ENCODE data around the gene GRPEL2.

GRPEL2 gene

DNA sequence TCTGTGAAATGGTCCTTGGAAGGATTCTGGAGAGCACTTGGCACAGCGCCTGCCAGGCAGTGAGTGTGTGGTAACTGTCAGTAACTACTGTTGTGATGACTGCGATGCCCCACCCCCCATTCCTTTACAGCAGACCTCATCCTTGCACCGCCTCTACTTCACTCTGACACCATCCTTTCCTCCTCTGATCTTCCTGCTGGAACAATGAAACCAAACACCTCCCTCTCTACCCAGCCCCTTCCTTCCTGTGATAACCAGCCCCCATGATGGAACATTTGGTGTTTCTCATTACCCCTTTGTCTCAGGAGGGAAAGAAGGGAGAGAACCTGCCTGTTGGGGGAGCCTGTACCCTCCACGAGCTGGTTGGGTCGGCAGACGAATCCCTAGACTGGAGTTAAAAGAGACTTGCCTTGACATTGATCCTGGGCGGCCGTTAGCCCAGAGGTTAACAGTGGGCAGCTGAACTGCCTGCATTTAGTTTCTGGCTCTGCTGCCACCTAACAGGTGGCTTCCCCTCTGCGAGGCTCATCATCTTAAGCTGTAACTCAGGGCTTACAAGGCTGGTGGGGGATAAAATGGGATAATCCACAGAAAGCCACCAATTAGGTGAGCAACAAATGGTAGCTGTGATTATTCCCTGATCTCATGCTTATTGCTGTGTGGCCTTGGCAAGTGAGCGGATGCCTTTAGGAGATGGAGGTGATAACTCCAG is 34.2 kb upstream of the GRPEL2 start (continued):
- TF ChIP-seq ZNF274 (IDR thresholded peaks at IDR 0.05; ENCODE audit: low read length) = no peak
- TF ChIP-seq ZNF274 (tag by site-specific recombination; IDR thresholded peaks at IDR 0.05; ENCODE audit: borderline replicate concordance) = no peak
- TF ChIP-seq ZNF37A (tag by site-specific recombination; IDR thresholded peaks at IDR 0.05) = no peak
- no peak for TF ChIP-seq ZNF2 (tag by site-specific recombination; IDR thresholded peaks at IDR 0.05)
- TF ChIP-seq, protein P1, sequence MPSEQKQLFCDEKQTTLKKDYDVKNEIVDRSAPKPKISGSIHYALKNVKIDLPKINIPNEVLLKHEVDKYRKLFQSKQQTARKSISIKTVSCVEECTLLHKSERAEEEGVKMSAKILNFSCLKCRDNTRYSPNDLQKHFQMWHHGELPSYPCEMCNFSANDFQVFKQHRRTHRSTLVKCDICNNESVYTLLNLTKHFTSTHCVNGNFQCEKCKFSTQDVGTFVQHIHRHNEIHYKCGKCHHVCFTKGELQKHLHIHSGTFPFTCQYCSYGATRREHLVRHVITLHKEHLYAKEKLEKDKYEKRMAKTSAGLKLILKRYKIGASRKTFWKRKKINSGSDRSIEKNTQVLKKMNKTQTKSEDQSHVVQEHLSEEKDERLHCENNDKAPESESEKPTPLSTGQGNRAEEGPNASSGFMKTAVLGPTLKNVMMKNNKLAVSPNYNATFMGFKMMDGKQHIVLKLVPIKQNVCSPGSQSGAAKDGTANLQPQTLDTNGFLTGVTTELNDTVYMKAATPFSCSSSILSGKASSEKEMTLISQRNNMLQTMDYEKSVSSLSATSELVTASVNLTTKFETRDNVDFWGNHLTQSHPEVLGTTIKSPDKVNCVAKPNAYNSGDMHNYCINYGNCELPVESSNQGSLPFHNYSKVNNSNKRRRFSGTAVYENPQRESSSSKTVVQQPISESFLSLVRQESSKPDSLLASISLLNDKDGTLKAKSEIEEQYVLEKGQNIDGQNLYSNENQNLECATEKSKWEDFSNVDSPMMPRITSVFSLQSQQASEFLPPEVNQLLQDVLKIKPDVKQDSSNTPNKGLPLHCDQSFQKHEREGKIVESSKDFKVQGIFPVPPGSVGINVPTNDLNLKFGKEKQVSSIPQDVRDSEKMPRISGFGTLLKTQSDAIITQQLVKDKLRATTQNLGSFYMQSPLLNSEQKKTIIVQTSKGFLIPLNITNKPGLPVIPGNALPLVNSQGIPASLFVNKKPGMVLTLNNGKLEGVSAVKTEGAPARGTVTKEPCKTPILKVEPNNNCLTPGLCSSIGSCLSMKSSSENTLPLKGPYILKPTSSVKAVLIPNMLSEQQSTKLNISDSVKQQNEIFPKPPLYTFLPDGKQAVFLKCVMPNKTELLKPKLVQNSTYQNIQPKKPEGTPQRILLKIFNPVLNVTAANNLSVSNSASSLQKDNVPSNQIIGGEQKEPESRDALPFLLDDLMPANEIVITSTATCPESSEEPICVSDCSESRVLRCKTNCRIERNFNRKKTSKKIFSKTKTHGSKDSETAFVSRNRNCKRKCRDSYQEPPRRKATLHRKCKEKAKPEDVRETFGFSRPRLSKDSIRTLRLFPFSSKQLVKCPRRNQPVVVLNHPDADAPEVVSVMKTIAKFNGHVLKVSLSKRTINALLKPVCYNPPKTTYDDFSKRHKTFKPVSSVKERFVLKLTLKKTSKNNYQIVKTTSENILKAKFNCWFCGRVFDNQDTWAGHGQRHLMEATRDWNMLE (tag by site-specific recombination; conservative IDR thresholded peaks at IDR 0.05; ENCODE audit: low read depth) = no peak
- TF ChIP-seq, protein P2, sequence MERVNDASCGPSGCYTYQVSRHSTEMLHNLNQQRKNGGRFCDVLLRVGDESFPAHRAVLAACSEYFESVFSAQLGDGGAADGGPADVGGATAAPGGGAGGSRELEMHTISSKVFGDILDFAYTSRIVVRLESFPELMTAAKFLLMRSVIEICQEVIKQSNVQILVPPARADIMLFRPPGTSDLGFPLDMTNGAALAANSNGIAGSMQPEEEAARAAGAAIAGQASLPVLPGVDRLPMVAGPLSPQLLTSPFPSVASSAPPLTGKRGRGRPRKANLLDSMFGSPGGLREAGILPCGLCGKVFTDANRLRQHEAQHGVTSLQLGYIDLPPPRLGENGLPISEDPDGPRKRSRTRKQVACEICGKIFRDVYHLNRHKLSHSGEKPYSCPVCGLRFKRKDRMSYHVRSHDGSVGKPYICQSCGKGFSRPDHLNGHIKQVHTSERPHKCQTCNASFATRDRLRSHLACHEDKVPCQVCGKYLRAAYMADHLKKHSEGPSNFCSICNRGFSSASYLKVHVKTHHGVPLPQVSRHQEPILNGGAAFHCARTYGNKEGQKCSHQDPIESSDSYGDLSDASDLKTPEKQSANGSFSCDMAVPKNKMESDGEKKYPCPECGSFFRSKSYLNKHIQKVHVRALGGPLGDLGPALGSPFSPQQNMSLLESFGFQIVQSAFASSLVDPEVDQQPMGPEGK (tag by site-specific recombination; IDR thresholded peaks at IDR 0.05) = 0 out of 2 replicates have a peak, but pooled peaks have one; percentile 37
- TF ChIP-seq, protein P3, sequence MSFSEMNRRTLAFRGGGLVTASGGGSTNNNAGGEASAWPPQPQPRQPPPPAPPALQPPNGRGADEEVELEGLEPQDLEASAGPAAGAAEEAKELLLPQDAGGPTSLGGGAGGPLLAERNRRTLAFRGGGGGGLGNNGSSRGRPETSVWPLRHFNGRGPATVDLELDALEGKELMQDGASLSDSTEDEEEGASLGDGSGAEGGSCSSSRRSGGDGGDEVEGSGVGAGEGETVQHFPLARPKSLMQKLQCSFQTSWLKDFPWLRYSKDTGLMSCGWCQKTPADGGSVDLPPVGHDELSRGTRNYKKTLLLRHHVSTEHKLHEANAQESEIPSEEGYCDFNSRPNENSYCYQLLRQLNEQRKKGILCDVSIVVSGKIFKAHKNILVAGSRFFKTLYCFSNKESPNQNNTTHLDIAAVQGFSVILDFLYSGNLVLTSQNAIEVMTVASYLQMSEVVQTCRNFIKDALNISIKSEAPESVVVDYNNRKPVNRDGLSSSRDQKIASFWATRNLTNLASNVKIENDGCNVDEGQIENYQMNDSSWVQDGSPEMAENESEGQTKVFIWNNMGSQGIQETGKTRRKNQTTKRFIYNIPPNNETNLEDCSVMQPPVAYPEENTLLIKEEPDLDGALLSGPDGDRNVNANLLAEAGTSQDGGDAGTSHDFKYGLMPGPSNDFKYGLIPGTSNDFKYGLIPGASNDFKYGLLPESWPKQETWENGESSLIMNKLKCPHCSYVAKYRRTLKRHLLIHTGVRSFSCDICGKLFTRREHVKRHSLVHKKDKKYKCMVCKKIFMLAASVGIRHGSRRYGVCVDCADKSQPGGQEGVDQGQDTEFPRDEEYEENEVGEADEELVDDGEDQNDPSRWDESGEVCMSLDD (tag by site-specific recombination; IDR thresholded peaks at IDR 0.05) = no peak
- TF ChIP-seq ZNF549 (tag by site-specific recombination; IDR thresholded peaks at IDR 0.05) = no peak
- TF ChIP-seq, protein P4, sequence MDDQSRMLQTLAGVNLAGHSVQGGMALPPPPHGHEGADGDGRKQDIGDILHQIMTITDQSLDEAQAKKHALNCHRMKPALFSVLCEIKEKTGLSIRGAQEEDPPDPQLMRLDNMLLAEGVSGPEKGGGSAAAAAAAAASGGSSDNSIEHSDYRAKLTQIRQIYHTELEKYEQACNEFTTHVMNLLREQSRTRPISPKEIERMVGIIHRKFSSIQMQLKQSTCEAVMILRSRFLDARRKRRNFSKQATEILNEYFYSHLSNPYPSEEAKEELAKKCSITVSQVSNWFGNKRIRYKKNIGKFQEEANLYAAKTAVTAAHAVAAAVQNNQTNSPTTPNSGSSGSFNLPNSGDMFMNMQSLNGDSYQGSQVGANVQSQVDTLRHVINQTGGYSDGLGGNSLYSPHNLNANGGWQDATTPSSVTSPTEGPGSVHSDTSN (CRISPR knock-in tag; IDR thresholded peaks at IDR 0.05) = no peak
- TF ChIP-seq ZNF707 (tag by site-specific recombination; IDR thresholded peaks at IDR 0.05) = no peak
- no peak for TF ChIP-seq ZNF521 (tag by site-specific recombination; IDR thresholded peaks at IDR 0.05)
- TF ChIP-seq, protein P5, sequence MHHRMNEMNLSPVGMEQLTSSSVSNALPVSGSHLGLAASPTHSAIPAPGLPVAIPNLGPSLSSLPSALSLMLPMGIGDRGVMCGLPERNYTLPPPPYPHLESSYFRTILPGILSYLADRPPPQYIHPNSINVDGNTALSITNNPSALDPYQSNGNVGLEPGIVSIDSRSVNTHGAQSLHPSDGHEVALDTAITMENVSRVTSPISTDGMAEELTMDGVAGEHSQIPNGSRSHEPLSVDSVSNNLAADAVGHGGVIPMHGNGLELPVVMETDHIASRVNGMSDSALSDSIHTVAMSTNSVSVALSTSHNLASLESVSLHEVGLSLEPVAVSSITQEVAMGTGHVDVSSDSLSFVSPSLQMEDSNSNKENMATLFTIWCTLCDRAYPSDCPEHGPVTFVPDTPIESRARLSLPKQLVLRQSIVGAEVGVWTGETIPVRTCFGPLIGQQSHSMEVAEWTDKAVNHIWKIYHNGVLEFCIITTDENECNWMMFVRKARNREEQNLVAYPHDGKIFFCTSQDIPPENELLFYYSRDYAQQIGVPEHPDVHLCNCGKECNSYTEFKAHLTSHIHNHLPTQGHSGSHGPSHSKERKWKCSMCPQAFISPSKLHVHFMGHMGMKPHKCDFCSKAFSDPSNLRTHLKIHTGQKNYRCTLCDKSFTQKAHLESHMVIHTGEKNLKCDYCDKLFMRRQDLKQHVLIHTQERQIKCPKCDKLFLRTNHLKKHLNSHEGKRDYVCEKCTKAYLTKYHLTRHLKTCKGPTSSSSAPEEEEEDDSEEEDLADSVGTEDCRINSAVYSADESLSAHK (tag by site-specific recombination; IDR thresholded peaks at IDR 0.05) = no peak
